HepG2 (cell line): Measurements from ENCODE around the gene ZMIZ1. TPM values are rescaled to one million over a fixed set of nuclear protein-coding genes. Genes with fewer than 3 reads are reported as not detected.
A peak's percentile ranks its signal among the peaks of the same experiment; 100 is the strongest.

Experiments used
- ATAC-seq: fragments of 200-7000 bp; cut with Tn5 transposase; 3 replicates; pipeline ENCODE4 v1.9.1; 2020; ENCODE audit warnings: mild to moderate bottlenecking, moderate library complexity
- BruUV-seq: library from RNA; stranded (reverse); fragments of 400-500 nt; replicated peaks from 2 replicates; lab custom pipeline; 2021; lab: Mats Ljungman, UMichigan
- CTCF ChIA-PET: fragments of 300-600 bp; formaldehyde crosslinking; extraction: SDS; loops from one replicate; lab custom pipeline; 2021; ENCODE audit warnings: low total read pairs, inconsistent platforms, low intra/inter-chr PET ratio; lab: Yijun Ruan, JAX
- POLR2A ChIA-PET: fragments of 350-600 bp; sonication (Branson Sonifier 250); formaldehyde crosslinking; loops from one replicate; lab custom pipeline; 2020; ENCODE audit warnings: antibody characterized with exemption, inconsistent platforms; lab: Yijun Ruan, JAX
- DNase-seq: peaks from one replicate; pipeline ENCODE4 v3.0.0-alpha.2; 2015; ENCODE audit warnings: low spot score
- FAIRE-seq: peaks from 3 replicates; lab custom pipeline; 2011; peaks lifted over from hg19 to GRCh38; lab: Jason Lieb, UNC
- H2AFZ ChIP-seq: one replicate; pipeline ENCODE4 v1.6.1; 2011; ENCODE audit warnings: low read length, inconsistent platforms
- H3K27ac ChIP-seq: fragments of 300-600 bp; 3 replicates; pipeline ENCODE4 v1.8.0; 2011; ENCODE audit warnings: mixed run types, mild to moderate bottlenecking, mixed read lengths, low read length, inconsistent platforms; ENCODE audit not compliant: insufficient read depth; ENCODE audit errors: extremely low read length
- H3K27me3 ChIP-seq, 2 experiments: fragments of 200-600 bp in 1 of 2; 2 replicates in 1 of 2; 3 replicates in 1 of 2; pipeline versions ENCODE4 v1.6.0 to v1.8.0; 2011; ENCODE audit warnings: low read length in 2 of 2, mild to moderate bottlenecking in 2 of 2, moderate library complexity in 2 of 2, inconsistent platforms in 1 of 2; ENCODE audit not compliant: insufficient read depth in 2 of 2, control insufficient read depth in 1 of 2
- H3K36me3 ChIP-seq, 2 experiments: fragments of 200-600 bp in 1 of 2; replicated peaks in 1 of 2; 2 replicates in 1 of 2; 3 replicates in 1 of 2; pipeline versions ENCODE4 v1.5.1 to v1.8.0; 2011; ENCODE audit warnings: low read length in 2 of 2, inconsistent platforms in 1 of 2; ENCODE audit not compliant: insufficient read depth in 2 of 2, control insufficient read depth in 1 of 2
- H3K4me1 ChIP-seq: 2 replicates; pipeline ENCODE4 v1.5.1; 2012; ENCODE audit warnings: low read length, inconsistent platforms; ENCODE audit not compliant: insufficient read depth
- H3K4me2 ChIP-seq: 2 replicates; pipeline ENCODE4 v1.6.0; 2011; ENCODE audit warnings: low read depth, low read length, inconsistent platforms
- H3K4me3 ChIP-seq, 3 experiments: fragments of 200-600 bp in 1 of 3; sonication (generic), shearing (Covaris generic) in 1 of 3; replicated peaks in 1 of 3; 2 replicates each; pipeline ENCODE4 v1.5.1; 2011 to 2016; ENCODE audit warnings: low read length in 3 of 3, inconsistent platforms in 2 of 3, low read depth in 2 of 3, mild to moderate bottlenecking in 2 of 3, control low read depth in 1 of 3, mixed read lengths in 1 of 3; ENCODE audit not compliant: insufficient read depth in 1 of 3
- H3K79me2 ChIP-seq: one replicate; pipeline ENCODE4 v1.6.1; 2011; ENCODE audit warnings: low read length, inconsistent platforms; ENCODE audit not compliant: insufficient read depth
- H3K9ac ChIP-seq: 2 replicates; pipeline ENCODE4 v1.6.0; 2011; ENCODE audit warnings: mild to moderate bottlenecking, low read depth, low read length, inconsistent platforms; ENCODE audit not compliant: insufficient read depth
- H3K9me3 ChIP-seq: 2 replicates; pipeline ENCODE4 v1.5.1; 2012; ENCODE audit warnings: mild to moderate bottlenecking, low read length
- H4K20me1 ChIP-seq: 2 replicates; pipeline ENCODE4 v1.6.0; 2011; ENCODE audit warnings: inconsistent platforms, mild to moderate bottlenecking, low read length, moderate library complexity; ENCODE audit not compliant: insufficient read depth
- BORCS8-MEF2B ChIP-seq: sonication (generic); formaldehyde crosslinking; IDR thresholded peaks from 2 replicates; pipeline ENCODE4 v1.8.0; 2022; ENCODE audit warnings: mild to moderate bottlenecking, missing genetic modification reagents
- BRCA1 ChIP-seq: sonication (generic); formaldehyde crosslinking; IDR thresholded peaks from 2 replicates; pipeline ENCODE4 v1.4.0; 2020; ENCODE audit warnings: missing genetic modification reagents
- GZF1 ChIP-seq: sonication (generic); formaldehyde crosslinking; IDR thresholded peaks from 2 replicates; pipeline ENCODE4 v1.5.1; 2020; ENCODE audit warnings: mild to moderate bottlenecking, missing genetic modification reagents
- RARA ChIP-seq: IDR thresholded peaks from 2 replicates; pipeline ENCODE4 v1.6.1; 2016; ENCODE audit warnings: missing genetic modification reagents, missing compliant biosample characterization
- TBX2 ChIP-seq: sonication (generic); formaldehyde crosslinking; IDR thresholded peaks from 2 replicates; pipeline ENCODE4 v1.5.0; 2020; ENCODE audit warnings: missing genetic modification reagents, mild to moderate bottlenecking, borderline replicate concordance
- ZBTB1 ChIP-seq: sonication (generic); formaldehyde crosslinking; IDR thresholded peaks from 2 replicates; pipeline ENCODE4 v1.4.0; 2020; ENCODE audit warnings: missing genetic modification reagents, borderline replicate concordance
- ZFP1 ChIP-seq: IDR thresholded peaks from 2 replicates; pipeline ENCODE4 v1.6.1; 2016
- ZFY ChIP-seq: sonication (generic); formaldehyde crosslinking; IDR thresholded peaks from 2 replicates; pipeline ENCODE4 v1.4.0; 2020; ENCODE audit warnings: missing genetic modification reagents
- ZNF441 ChIP-seq: sonication (generic); formaldehyde crosslinking; IDR thresholded peaks from 2 replicates; pipeline ENCODE4 v1.7.0; 2021; ENCODE audit warnings: missing genetic modification reagents, borderline replicate concordance
- ZNF598 ChIP-seq: sonication (generic); formaldehyde crosslinking; IDR thresholded peaks from 2 replicates; pipeline ENCODE4 v1.5.1; 2020; ENCODE audit warnings: mild to moderate bottlenecking, missing genetic modification reagents, borderline replicate concordance
- ZNF709 ChIP-seq: sonication (generic); formaldehyde crosslinking; IDR thresholded peaks from 2 replicates; pipeline ENCODE4 v1.5.0; 2020; ENCODE audit warnings: mild to moderate bottlenecking, missing genetic modification reagents
- ZNF747 ChIP-seq: sonication (generic); formaldehyde crosslinking; IDR thresholded peaks from 2 replicates; pipeline ENCODE4 v1.8.1; 2023; ENCODE audit warnings: missing genetic modification reagents, mild to moderate bottlenecking, borderline replicate concordance
- ZNF790 ChIP-seq: sonication (generic); formaldehyde crosslinking; IDR thresholded peaks from 2 replicates; pipeline ENCODE4 v1.8.0; 2022; ENCODE audit warnings: missing genetic modification reagents, mild to moderate bottlenecking, borderline replicate concordance
- WGBS: methylation state at CpG from one replicate; pipeline ENCODE4 v1.1.6; 2017; ENCODE audit warnings: low lambda C conversion rate; 5-methylcytosine and 5-hydroxymethylcytosine counted together
- in situ Hi-C: cut with HindIII; loops from 2 replicates; pipeline ENCODE4 v1.10.0; 2017; ENCODE audit warnings: low pct_unique_long_range_greater_than_20kb; ENCODE audit not compliant: extremely low pct_ligation_motif_present
- intact Hi-C: fragments of 100-400 bp; cut with micrococcal nuclease; formaldehyde crosslinking; loops from one replicate; pipeline ENCODE4 v1.10.0; 2022; ENCODE audit not compliant: unreplicated experiment
- polyA plus RNA-seq, 8 experiments: library from polyadenylated mRNA; depleted of rRNA in 3 of 8; stranded (reverse) in 7 of 8; unstranded in 1 of 8; fragments of >200 nt; fragmentation: Illumina TruSeq in 4 of 8; extraction: Trizol in 4 of 8; gene quantifications; 2 replicates each; pipeline versions ENCODE4 v1.2.1 to v1.2.3, GENCODE V29; 2011 to 2016; ENCODE audit warnings: low read depth in 4 of 8, missing spikeins in 1 of 8, mixed read lengths in 1 of 8; ENCODE audit not compliant: insufficient read depth in 1 of 8
- total RNA-seq, 5 experiments: library from RNA; depleted of rRNA; stranded (reverse); fragments of >200 nt; fragmentation: Illumina TruSeq; extraction: Trizol; gene quantifications; 2 replicates each; pipeline ENCODE4 v1.2.3, GENCODE V29; 2016; ENCODE audit warnings: low read depth in 1 of 5
- TF ChIP-seq, protein P1 (sequence below): sonication (generic); formaldehyde crosslinking; IDR thresholded peaks from 2 replicates; pipeline ENCODE4 v1.4.0; 2020; ENCODE audit warnings: missing genetic modification reagents
- TF ChIP-seq, protein P2 (sequence below): sonication (generic); formaldehyde crosslinking; IDR thresholded peaks from 2 replicates; pipeline ENCODE4 v1.5.1; 2020; ENCODE audit warnings: mild to moderate bottlenecking, missing genetic modification reagents, moderate library complexity

The ZMIZ1 gene
- total and polyA plus RNA-seq, 2 of the 13 experiments (the other 11 are each of a cell fraction or from before 2014, with no cell fraction given) = 5.3 to 10.2 TPM

DNA sequence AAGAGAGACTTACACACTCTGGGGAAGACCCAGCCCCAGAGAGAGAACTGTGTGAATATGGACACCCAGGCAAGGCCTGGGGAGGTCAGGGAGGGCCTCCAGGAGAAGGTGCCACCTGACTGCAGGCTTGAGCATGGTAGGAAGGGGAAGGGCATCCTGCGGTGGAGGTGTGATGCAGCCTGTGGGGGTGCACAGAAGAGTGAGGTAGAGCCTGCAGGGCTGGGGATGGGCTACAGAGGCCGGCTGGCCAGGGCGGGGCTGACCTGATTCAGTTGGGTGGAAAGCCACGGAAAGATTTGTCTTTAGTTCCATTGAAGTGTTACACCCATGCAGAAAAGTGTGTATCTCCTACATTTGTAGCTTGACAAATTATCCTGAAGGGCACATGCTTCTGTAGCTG, 47.6 kb downstream of the ZMIZ1 start (continued):
- no peak for TF ChIP-seq ZNF709 (CRISPR knock-in tag)
- TF ChIP-seq ZNF790 (CRISPR knock-in tag) = no peak

DNA sequence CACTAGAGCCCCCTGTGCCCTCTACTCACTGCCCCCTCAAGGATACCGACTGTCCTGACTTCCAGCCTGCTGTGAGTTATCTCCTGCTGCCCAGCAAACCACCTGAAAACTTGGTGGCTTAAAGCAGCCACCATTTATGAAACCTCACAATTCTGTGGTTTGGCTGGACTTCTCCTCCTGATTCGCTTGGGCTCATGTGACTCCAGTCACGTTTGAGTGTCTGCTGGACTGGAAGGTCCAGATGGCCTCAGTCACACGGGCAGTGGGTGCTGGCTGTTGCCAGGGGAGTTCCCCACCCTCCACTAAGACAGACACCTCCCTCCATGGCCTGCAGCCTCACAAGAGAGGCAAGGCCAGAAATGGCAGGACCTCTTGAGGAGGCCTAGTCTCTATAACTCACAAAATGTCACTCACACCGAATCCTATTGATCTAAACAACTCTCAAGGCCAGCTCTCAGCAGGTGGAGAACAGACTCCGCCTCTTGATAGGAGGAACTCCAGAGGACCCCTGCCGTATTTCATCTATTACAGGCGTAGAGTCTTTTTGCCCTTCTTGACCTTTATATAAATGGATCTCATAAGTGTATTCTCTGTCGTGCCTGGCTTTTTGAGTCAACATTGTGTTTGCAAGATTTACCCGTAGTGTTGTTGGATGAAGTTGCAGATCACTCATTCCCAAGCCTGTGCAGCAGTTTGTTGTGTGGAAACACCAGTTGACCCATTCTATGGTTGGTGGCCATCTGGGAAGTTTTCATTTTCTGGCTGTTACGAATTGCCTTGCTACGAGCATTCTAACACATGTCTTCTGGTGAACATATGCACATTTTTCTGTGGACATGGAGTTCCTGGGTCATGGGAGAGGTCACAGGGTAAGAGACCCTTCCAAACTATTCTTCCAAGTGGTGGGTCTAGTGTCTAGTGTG, 48.3 kb downstream of the ZMIZ1 start:
- Histone ChIP-seq H3K4me1 (peaks cover 56% of the 10 kb centered on the region), H3K27me3 (no peaks in the 10 kb centered on the region), H3K9me3 (no peaks in the 10 kb centered on the region), H4K20me1 (peaks cover 80% of the 10 kb centered on the region), H3K4me3 (no peak overlapping the region), H3K79me2 (peaks cover 69% of the 10 kb centered on the region), H3K9ac (no peak overlapping the region), H3K27ac (peak overlapping the region; percentile 21), H2AFZ (no peak overlapping the region), H3K4me2 (no peak overlapping the region), H3K36me3 (peaks cover 36 to 67% of the 10 kb centered on the region in 2 experiments)
- ChIA-PET POLR2A (no interaction called here), CTCF (no interaction called here)
- intact Hi-C loops = no loop called here
- FAIRE-seq = no peak
- no TSS peak for BruUV-seq
- in situ Hi-C loops = no loop called here
- DNase-seq = no peak
- peak; percentile 10; the same call in 1 of the 3 replicates for ATAC-seq
- WGBS = 70% methylated on average over 11 of the region's 12 CpGs
- TF ChIP-seq, protein P1, sequence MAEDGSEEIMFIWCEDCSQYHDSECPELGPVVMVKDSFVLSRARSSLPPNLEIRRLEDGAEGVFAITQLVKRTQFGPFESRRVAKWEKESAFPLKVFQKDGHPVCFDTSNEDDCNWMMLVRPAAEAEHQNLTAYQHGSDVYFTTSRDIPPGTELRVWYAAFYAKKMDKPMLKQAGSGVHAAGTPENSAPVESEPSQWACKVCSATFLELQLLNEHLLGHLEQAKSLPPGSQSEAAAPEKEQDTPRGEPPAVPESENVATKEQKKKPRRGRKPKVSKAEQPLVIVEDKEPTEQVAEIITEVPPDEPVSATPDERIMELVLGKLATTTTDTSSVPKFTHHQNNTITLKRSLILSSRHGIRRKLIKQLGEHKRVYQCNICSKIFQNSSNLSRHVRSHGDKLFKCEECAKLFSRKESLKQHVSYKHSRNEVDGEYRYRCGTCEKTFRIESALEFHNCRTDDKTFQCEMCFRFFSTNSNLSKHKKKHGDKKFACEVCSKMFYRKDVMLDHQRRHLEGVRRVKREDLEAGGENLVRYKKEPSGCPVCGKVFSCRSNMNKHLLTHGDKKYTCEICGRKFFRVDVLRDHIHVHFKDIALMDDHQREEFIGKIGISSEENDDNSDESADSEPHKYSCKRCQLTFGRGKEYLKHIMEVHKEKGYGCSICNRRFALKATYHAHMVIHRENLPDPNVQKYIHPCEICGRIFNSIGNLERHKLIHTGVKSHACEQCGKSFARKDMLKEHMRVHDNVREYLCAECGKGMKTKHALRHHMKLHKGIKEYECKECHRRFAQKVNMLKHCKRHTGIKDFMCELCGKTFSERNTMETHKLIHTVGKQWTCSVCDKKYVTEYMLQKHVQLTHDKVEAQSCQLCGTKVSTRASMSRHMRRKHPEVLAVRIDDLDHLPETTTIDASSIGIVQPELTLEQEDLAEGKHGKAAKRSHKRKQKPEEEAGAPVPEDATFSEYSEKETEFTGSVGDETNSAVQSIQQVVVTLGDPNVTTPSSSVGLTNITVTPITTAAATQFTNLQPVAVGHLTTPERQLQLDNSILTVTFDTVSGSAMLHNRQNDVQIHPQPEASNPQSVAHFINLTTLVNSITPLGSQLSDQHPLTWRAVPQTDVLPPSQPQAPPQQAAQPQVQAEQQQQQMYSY (CRISPR knock-in tag) = no peak
- no peak for TF ChIP-seq ZFP1 (CRISPR knock-in tag)
- no peak for TF ChIP-seq ZNF598 (CRISPR knock-in tag)
- no peak for TF ChIP-seq ZNF747 (CRISPR knock-in tag)
- no peak for TF ChIP-seq BORCS8-MEF2B (CRISPR knock-in tag)
- no peak for TF ChIP-seq ZNF441 (CRISPR knock-in tag)
- peak; percentile 98 for TF ChIP-seq GZF1 (CRISPR knock-in tag)
- TF ChIP-seq, protein P2, sequence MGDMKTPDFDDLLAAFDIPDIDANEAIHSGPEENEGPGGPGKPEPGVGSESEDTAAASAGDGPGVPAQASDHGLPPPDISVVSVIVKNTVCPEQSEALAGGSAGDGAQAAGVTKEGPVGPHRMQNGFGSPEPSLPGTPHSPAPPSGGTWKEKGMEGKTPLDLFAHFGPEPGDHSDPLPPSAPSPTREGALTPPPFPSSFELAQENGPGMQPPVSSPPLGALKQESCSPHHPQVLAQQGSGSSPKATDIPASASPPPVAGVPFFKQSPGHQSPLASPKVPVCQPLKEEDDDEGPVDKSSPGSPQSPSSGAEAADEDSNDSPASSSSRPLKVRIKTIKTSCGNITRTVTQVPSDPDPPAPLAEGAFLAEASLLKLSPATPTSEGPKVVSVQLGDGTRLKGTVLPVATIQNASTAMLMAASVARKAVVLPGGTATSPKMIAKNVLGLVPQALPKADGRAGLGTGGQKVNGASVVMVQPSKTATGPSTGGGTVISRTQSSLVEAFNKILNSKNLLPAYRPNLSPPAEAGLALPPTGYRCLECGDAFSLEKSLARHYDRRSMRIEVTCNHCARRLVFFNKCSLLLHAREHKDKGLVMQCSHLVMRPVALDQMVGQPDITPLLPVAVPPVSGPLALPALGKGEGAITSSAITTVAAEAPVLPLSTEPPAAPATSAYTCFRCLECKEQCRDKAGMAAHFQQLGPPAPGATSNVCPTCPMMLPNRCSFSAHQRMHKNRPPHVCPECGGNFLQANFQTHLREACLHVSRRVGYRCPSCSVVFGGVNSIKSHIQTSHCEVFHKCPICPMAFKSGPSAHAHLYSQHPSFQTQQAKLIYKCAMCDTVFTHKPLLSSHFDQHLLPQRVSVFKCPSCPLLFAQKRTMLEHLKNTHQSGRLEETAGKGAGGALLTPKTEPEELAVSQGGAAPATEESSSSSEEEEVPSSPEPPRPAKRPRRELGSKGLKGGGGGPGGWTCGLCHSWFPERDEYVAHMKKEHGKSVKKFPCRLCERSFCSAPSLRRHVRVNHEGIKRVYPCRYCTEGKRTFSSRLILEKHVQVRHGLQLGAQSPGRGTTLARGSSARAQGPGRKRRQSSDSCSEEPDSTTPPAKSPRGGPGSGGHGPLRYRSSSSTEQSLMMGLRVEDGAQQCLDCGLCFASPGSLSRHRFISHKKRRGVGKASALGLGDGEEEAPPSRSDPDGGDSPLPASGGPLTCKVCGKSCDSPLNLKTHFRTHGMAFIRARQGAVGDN (CRISPR knock-in tag) = peak; percentile 51
- no peak for TF ChIP-seq ZBTB1 (CRISPR knock-in tag)
- no peak for TF ChIP-seq RARA (CRISPR knock-in tag)
- 0 out of 2 replicates have a peak, but pooled peaks have one; percentile 22 for TF ChIP-seq TBX2
- no peak for TF ChIP-seq BRCA1 (CRISPR knock-in tag)
- 0 out of 2 replicates have a peak, but pooled peaks have one; percentile 15 for TF ChIP-seq ZFY (CRISPR knock-in tag)
